CD8-positive, alpha-beta memory T cell (primary cell): Measurements from ENCODE around the gene FSTL4. TPM values are rescaled to one million over a fixed set of nuclear protein-coding genes. Genes with fewer than 3 reads are reported as not detected.

Experiments used
- CTCF ChIA-PET: fragments of 350-600 bp; sonication (Branson Sonifier 250); formaldehyde crosslinking; loops from one replicate; lab custom pipeline; 2021; ENCODE audit warnings: antibody characterized with exemption; lab: Charles Lee
- POLR2A ChIA-PET: fragments of 350-600 bp; sonication (Branson Sonifier 250); formaldehyde crosslinking; loops from one replicate; lab custom pipeline; 2021; ENCODE audit warnings: antibody characterized with exemption; lab: Charles Lee
- DNase-seq, 5 donors: peaks; one replicate each; pipeline versions ENCODE4 v3.0.0 to v3.0.0-alpha.2; 2020 to 2022; ENCODE audit warnings: mixed read lengths in 1 of 5
- H3K27ac ChIP-seq: one replicate; pipeline ENCODE4 v1.7.0; 2013; ENCODE audit warnings: low read depth, mild to moderate bottlenecking, low read length, moderate library complexity
- H3K27me3 ChIP-seq: 2 replicates; pipeline ENCODE4 v1.7.0; 2013; ENCODE audit warnings: low read length, mild to moderate bottlenecking; ENCODE audit not compliant: insufficient read depth, poor library complexity, severe bottlenecking
- H3K36me3 ChIP-seq: 2 replicates; pipeline ENCODE4 v1.7.0; 2013; ENCODE audit warnings: mild to moderate bottlenecking, low read length, moderate library complexity; ENCODE audit not compliant: insufficient read depth
- H3K4me1 ChIP-seq: 2 replicates; pipeline ENCODE4 v1.7.0; 2013; ENCODE audit warnings: mild to moderate bottlenecking, low read length, moderate library complexity; ENCODE audit not compliant: insufficient read depth
- H3K4me3 ChIP-seq: 2 replicates; pipeline ENCODE4 v1.7.0; 2013; ENCODE audit warnings: mild to moderate bottlenecking, low read length
- H3K9me3 ChIP-seq: 2 replicates; pipeline ENCODE4 v1.7.0; 2013; ENCODE audit warnings: mild to moderate bottlenecking, low read length
- H3K27ac Mint-ChIP-seq, 8 donors: one replicate each; pipeline ENCODE4 v1.8.0; 2020 to 2021; ENCODE audit warnings: mixed read lengths in 8 of 8, mild to moderate bottlenecking in 6 of 8, inconsistent platforms in 3 of 8, moderate library complexity in 3 of 8
- H3K27me3 Mint-ChIP-seq, 2 donors: one replicate each; pipeline ENCODE4 v1.8.0; 2020 to 2021; ENCODE audit warnings: mixed read lengths in 2 of 2, mild to moderate bottlenecking in 1 of 2, moderate library complexity in 1 of 2
- H3K36me3 Mint-ChIP-seq, 3 donors: one replicate each; pipeline ENCODE4 v1.8.0; 2020 to 2021; ENCODE audit warnings: mixed read lengths in 3 of 3, inconsistent platforms in 1 of 3, mild to moderate bottlenecking in 1 of 3
- H3K4me1 Mint-ChIP-seq, 3 donors: one replicate each; pipeline ENCODE4 v1.8.0; 2020 to 2021; ENCODE audit warnings: mixed read lengths in 3 of 3, inconsistent platforms in 1 of 3, mild to moderate bottlenecking in 1 of 3
- H3K4me3 Mint-ChIP-seq, 7 donors: one replicate each; pipeline ENCODE4 v1.8.0; 2020 to 2021; ENCODE audit warnings: mixed read lengths in 7 of 7, mild to moderate bottlenecking in 6 of 7, moderate library complexity in 4 of 7, inconsistent platforms in 2 of 7
- H3K9me3 Mint-ChIP-seq, 5 donors: one replicate each; pipeline ENCODE4 v1.8.0; 2020 to 2022; ENCODE audit warnings: mixed read lengths in 5 of 5, mild to moderate bottlenecking in 3 of 5, moderate library complexity in 2 of 5, inconsistent platforms in 1 of 5
- polyA plus RNA-seq: library from polyadenylated mRNA; unstranded; fragments of 300-500 nt; fragmentation: Illumina TruSeq; gene quantifications from one replicate; pipeline ENCODE4 v1.2.3, GENCODE V29; 2021
- total RNA-seq, 2 experiments: library from RNA; stranded (reverse); gene quantifications; one replicate each; pipeline ENCODE4 v1.2.3, GENCODE V29; 2021

The FSTL4 gene
- total and polyA plus RNA-seq, 3 experiments from 2014 or later: 0.33 TPM; not detected in 2

GRCh38 chr5:133391354-133392136 is 220.8 kb downstream of the FSTL4 start:
- H3K36me3 Mint-ChIP-seq: no peaks in the 10 kb centered on the region
- no peak for DNase-seq

GRCh38 chr5:133390416-133391353 is 221.7 kb downstream of the FSTL4 start:
- Histone ChIP-seq H3K36me3 (no peaks in the 10 kb centered on the region), H3K27ac (no peak overlapping the region), H3K4me1 (no peaks in the 10 kb centered on the region), H3K9me3 (no peaks in the 10 kb centered on the region), H3K4me3 (no peak overlapping the region), H3K27me3 (no peaks in the 10 kb centered on the region)
- Mint-ChIP-seq H3K27me3 (peaks cover 11 to 31% of the 10 kb centered on the region in 2 donors), H3K4me1 (peaks cover 0 to 5% (median 0%) of the 10 kb centered on the region in 3 donors), H3K4me3 (no peak overlapping the region), H3K36me3 (no peaks in the 10 kb centered on the region), H3K9me3 (no peaks in the 10 kb centered on the region), H3K27ac (no peak overlapping the region)
- CTCF ChIA-PET: no interaction called here
- no peak for DNase-seq
- POLR2A ChIA-PET: no interaction called here

More at GRCh38 chr5:133391354-133392136, 220.8 kb downstream of the FSTL4 start:
- ChIA-PET POLR2A (no interaction called here), CTCF (no interaction called here)
- Mint-ChIP-seq H3K27me3 (peaks cover 11 to 31% of the 10 kb centered on the region in 2 donors), H3K27ac (no peak overlapping the region), H3K4me3 (no peak overlapping the region), H3K4me1 (peaks cover 2 to 5% (median 3%) of the 10 kb centered on the region in 3 donors), H3K9me3 (no peaks in the 10 kb centered on the region)
- Histone ChIP-seq H3K27ac (no peak overlapping the region), H3K9me3 (no peaks in the 10 kb centered on the region), H3K4me1 (peaks cover 1% of the 10 kb centered on the region), H3K4me3 (no peak overlapping the region), H3K27me3 (no peaks in the 10 kb centered on the region), H3K36me3 (no peaks in the 10 kb centered on the region)

GRCh38 chr5:133389066-133389590 is 223.2 kb downstream of the FSTL4 start:
- Histone ChIP-seq H3K9me3 (no peaks in the 10 kb centered on the region), H3K27ac (no peak overlapping the region), H3K4me1 (no peaks in the 10 kb centered on the region), H3K36me3 (no peaks in the 10 kb centered on the region), H3K4me3 (no peak overlapping the region), H3K27me3 (no peaks in the 10 kb centered on the region)
- Mint-ChIP-seq H3K27me3 (peaks cover 13 to 31% of the 10 kb centered on the region in 2 donors), H3K4me3 (no peak overlapping the region), H3K4me1 (peaks cover 0 to 5% (median 0%) of the 10 kb centered on the region in 3 donors), H3K27ac (no peak overlapping the region), H3K36me3 (no peaks in the 10 kb centered on the region), H3K9me3 (no peaks in the 10 kb centered on the region)
- POLR2A ChIA-PET: no interaction called here
- no peak for DNase-seq
- CTCF ChIA-PET: no interaction called here

GRCh38 chr5:133387621-133388020 is 224.7 kb downstream of the FSTL4 start:
- Histone ChIP-seq H3K27ac (no peak overlapping the region), H3K4me1 (no peaks in the 10 kb centered on the region), H3K36me3 (no peaks in the 10 kb centered on the region), H3K4me3 (no peak overlapping the region), H3K9me3 (no peaks in the 10 kb centered on the region), H3K27me3 (no peaks in the 10 kb centered on the region)
- ChIA-PET POLR2A (no interaction called here), CTCF (no interaction called here)
- no peak for DNase-seq
- Mint-ChIP-seq H3K36me3 (no peaks in the 10 kb centered on the region), H3K4me1 (peaks cover 0 to 5% (median 0%) of the 10 kb centered on the region in 3 donors), H3K27me3 (peaks cover 14 to 31% of the 10 kb centered on the region in 2 donors), H3K4me3 (no peak overlapping the region), H3K9me3 (no peaks in the 10 kb centered on the region), H3K27ac (no peak overlapping the region)

GRCh38 chr5:133387091-133387490 is 225.2 kb downstream of the FSTL4 start:
- Histone ChIP-seq H3K27ac (no peak overlapping the region), H3K36me3 (no peaks in the 10 kb centered on the region), H3K4me3 (no peak overlapping the region), H3K4me1 (no peaks in the 10 kb centered on the region), H3K27me3 (no peaks in the 10 kb centered on the region), H3K9me3 (no peaks in the 10 kb centered on the region)
- Mint-ChIP-seq H3K27ac (no peak overlapping the region), H3K27me3 (peaks cover 12 to 27% of the 10 kb centered on the region in 2 donors), H3K4me1 (peaks cover 0 to 5% (median 0%) of the 10 kb centered on the region in 3 donors), H3K36me3 (no peaks in the 10 kb centered on the region), H3K9me3 (no peaks in the 10 kb centered on the region), H3K4me3 (no peak overlapping the region)
- DNase-seq: no peak
- ChIA-PET CTCF (no interaction called here), POLR2A (no interaction called here)

GRCh38 chr5:133386662-133387061 is 225.7 kb downstream of the FSTL4 start:
- Histone ChIP-seq H3K4me3 (no peak overlapping the region), H3K9me3 (no peaks in the 10 kb centered on the region), H3K36me3 (no peaks in the 10 kb centered on the region), H3K27ac (no peak overlapping the region), H3K27me3 (no peaks in the 10 kb centered on the region), H3K4me1 (no peaks in the 10 kb centered on the region)
- ChIA-PET POLR2A (no interaction called here), CTCF (no interaction called here)
- no peaks in the 10 kb centered on the region for H3K36me3 Mint-ChIP-seq
- peaks cover 9 to 22% of the 10 kb centered on the region in 2 donors for H3K27me3 Mint-ChIP-seq
- H3K27ac Mint-ChIP-seq: no peak overlapping the region
- H3K9me3 Mint-ChIP-seq: no peaks in the 10 kb centered on the region
- DNase-seq: no peak
- no peak overlapping the region for H3K4me3 Mint-ChIP-seq
- H3K4me1 Mint-ChIP-seq: peaks cover 0 to 5% (median 0%) of the 10 kb centered on the region in 3 donors

GRCh38 chr5:133385346-133385745 is 227.0 kb downstream of the FSTL4 start:
- no peaks in the 10 kb centered on the region for H3K36me3 ChIP-seq
- Mint-ChIP-seq H3K36me3 (no peaks in the 10 kb centered on the region), H3K4me1 (peaks cover 0 to 5% (median 0%) of the 10 kb centered on the region in 3 donors), H3K4me3 (no peak overlapping the region), H3K27ac (no peak overlapping the region), H3K9me3 (no peaks in the 10 kb centered on the region), H3K27me3 (peaks cover 9 to 28% of the 10 kb centered on the region in 2 donors)
- DNase-seq: no peak
- no peak overlapping the region for H3K4me3 ChIP-seq
- ChIA-PET CTCF (no interaction called here), POLR2A (no interaction called here)
- no peak overlapping the region for H3K27ac ChIP-seq
- no peaks in the 10 kb centered on the region for H3K4me1 ChIP-seq
- H3K27me3 ChIP-seq: no peaks in the 10 kb centered on the region
- H3K9me3 ChIP-seq: no peaks in the 10 kb centered on the region

GRCh38 chr5:133384903-133385302 is 227.4 kb downstream of the FSTL4 start:
- H3K4me1 ChIP-seq: no peaks in the 10 kb centered on the region
- ChIA-PET POLR2A (no interaction called here), CTCF (no interaction called here)
- H3K27ac ChIP-seq: no peak overlapping the region
- no peaks in the 10 kb centered on the region for H3K9me3 ChIP-seq
- H3K36me3 ChIP-seq: no peaks in the 10 kb centered on the region
- Mint-ChIP-seq H3K9me3 (no peaks in the 10 kb centered on the region), H3K27me3 (peaks cover 9 to 27% of the 10 kb centered on the region in 2 donors), H3K27ac (no peak overlapping the region), H3K4me3 (no peak overlapping the region), H3K36me3 (no peaks in the 10 kb centered on the region), H3K4me1 (peaks cover 0 to 5% (median 0%) of the 10 kb centered on the region in 3 donors)
- H3K4me3 ChIP-seq: no peak overlapping the region
- no peak for DNase-seq
- H3K27me3 ChIP-seq: no peaks in the 10 kb centered on the region
